H9 (cell line): ENCODE data around the gene CEP83. TPM values are rescaled to one million over a fixed set of nuclear protein-coding genes. Genes with fewer than 3 reads are reported as not detected.

ENCODE experiments used
- DNase-seq: peaks from one replicate; pipeline ENCODE4 v3.0.0-alpha.2; 2017
- H2AFZ ChIP-seq: one replicate; pipeline ENCODE4 v1.6.1; 2013; ENCODE audit warnings: mild to moderate bottlenecking, low read length, control low read depth, moderate library complexity
- H2AK5ac ChIP-seq: 2 replicates; pipeline ENCODE4 v1.6.1; 2013; ENCODE audit warnings: low read length, control low read depth, mixed read lengths; ENCODE audit not compliant: insufficient read length
- H2BK120ac ChIP-seq: one replicate; pipeline ENCODE4 v1.6.1; 2013; ENCODE audit warnings: low read depth, mild to moderate bottlenecking, low read length, control low read depth, inconsistent platforms; ENCODE audit not compliant: poor library complexity, severe bottlenecking
- H2BK12ac ChIP-seq: 2 replicates; pipeline ENCODE4 v1.6.1; 2013; ENCODE audit warnings: low read length, control low read depth, mixed read lengths, low read depth; ENCODE audit not compliant: insufficient read length
- H2BK15ac ChIP-seq: 2 replicates; pipeline ENCODE4 v1.6.1; 2013; ENCODE audit warnings: low read depth, low read length, control low read depth
- H2BK20ac ChIP-seq: one replicate; pipeline ENCODE4 v1.6.1; 2013; ENCODE audit warnings: low read depth, mild to moderate bottlenecking, low read length, control low read depth, inconsistent platforms; ENCODE audit not compliant: poor library complexity, severe bottlenecking
- H2BK5ac ChIP-seq: 2 replicates; pipeline ENCODE4 v1.6.1; 2013; ENCODE audit warnings: low read length, control low read depth, mixed read lengths; ENCODE audit not compliant: insufficient read length
- H3K14ac ChIP-seq: 2 replicates; pipeline ENCODE4 v1.6.1; 2013; ENCODE audit warnings: low read length, control low read depth; ENCODE audit not compliant: insufficient read depth
- H3K18ac ChIP-seq: 2 replicates; pipeline ENCODE4 v1.6.1; 2013; ENCODE audit warnings: low read depth, mild to moderate bottlenecking, mixed read lengths, low read length, control low read depth; ENCODE audit not compliant: insufficient read length
- H3K23ac ChIP-seq: 2 replicates; pipeline ENCODE4 v1.6.1; 2013; ENCODE audit warnings: low read length, control low read depth, mixed read lengths, low read depth; ENCODE audit not compliant: insufficient read length
- H3K23me2 ChIP-seq: 2 replicates; pipeline ENCODE4 v1.6.1; 2013; ENCODE audit warnings: low read depth, mild to moderate bottlenecking, mixed read lengths, low read length, control low read depth; ENCODE audit not compliant: insufficient read length, poor library complexity, severe bottlenecking
- H3K27ac ChIP-seq: 2 replicates; pipeline ENCODE4 v1.5.1; 2013; ENCODE audit warnings: low read length, control low read depth, mixed read lengths, low read depth; ENCODE audit not compliant: insufficient read length
- H3K27me3 ChIP-seq: 2 replicates; pipeline ENCODE4 v1.6.1; 2013; ENCODE audit warnings: low read length, control low read depth, inconsistent platforms; ENCODE audit not compliant: insufficient read depth
- H3K4ac ChIP-seq: 2 replicates; pipeline ENCODE4 v1.6.1; 2013; ENCODE audit warnings: low read depth, mild to moderate bottlenecking, control low read depth, inconsistent platforms, low read length, moderate library complexity
- H3K4me1 ChIP-seq: 2 replicates; pipeline ENCODE4 v1.6.1; 2013; ENCODE audit warnings: low read length, control low read depth, inconsistent platforms; ENCODE audit not compliant: insufficient read depth
- H3K4me2 ChIP-seq: 2 replicates; pipeline ENCODE4 v1.6.1; 2013; ENCODE audit warnings: low read length, control low read depth, mixed read lengths; ENCODE audit not compliant: insufficient read length, insufficient read depth
- H3K56ac ChIP-seq: 2 replicates; pipeline ENCODE4 v1.6.1; 2013; ENCODE audit warnings: low read depth, mild to moderate bottlenecking, mixed read lengths, low read length, control low read depth; ENCODE audit not compliant: insufficient read length
- H3K79me1 ChIP-seq: 2 replicates; pipeline ENCODE4 v1.6.1; 2013; ENCODE audit warnings: low read depth, mild to moderate bottlenecking, moderate library complexity, low read length, control low read depth, inconsistent platforms; ENCODE audit not compliant: insufficient read depth, poor library complexity, severe bottlenecking
- H3K79me2 ChIP-seq: 2 replicates; pipeline ENCODE4 v1.6.1; 2013; ENCODE audit warnings: low read length, control low read depth, inconsistent platforms; ENCODE audit not compliant: insufficient read depth
- H3K9ac ChIP-seq: 2 replicates; pipeline ENCODE4 v1.6.1; 2013; ENCODE audit warnings: low read length, control low read depth, mixed read lengths; ENCODE audit not compliant: insufficient read length; ENCODE audit errors: extremely low read depth
- H3K9me3 ChIP-seq: one replicate; pipeline ENCODE4 v1.6.1; 2013; ENCODE audit warnings: low read depth, low read length, inconsistent platforms; ENCODE audit not compliant: control insufficient read depth
- H3T11ph ChIP-seq: one replicate; pipeline ENCODE4 v1.6.1; 2013; ENCODE audit warnings: mild to moderate bottlenecking, low read length, control low read depth, inconsistent platforms
- H4K20me1 ChIP-seq: one replicate; pipeline ENCODE4 v1.6.1; 2013; ENCODE audit not compliant: control insufficient read depth, insufficient read length, insufficient read depth
- H4K5ac ChIP-seq: 2 replicates; pipeline ENCODE4 v1.6.1; 2013; ENCODE audit warnings: low read depth, mild to moderate bottlenecking, mixed read lengths, low read length, control low read depth; ENCODE audit not compliant: insufficient read length
- H4K8ac ChIP-seq: replicated peaks from 2 replicates; pipeline ENCODE4 v1.6.1; 2013; ENCODE audit warnings: low read length, control low read depth, mixed read lengths, low read depth; ENCODE audit not compliant: insufficient read length
- H4K91ac ChIP-seq: 2 replicates; pipeline ENCODE4 v1.6.1; 2013; ENCODE audit warnings: low read depth, mild to moderate bottlenecking, moderate library complexity, mixed read lengths, low read length, control low read depth; ENCODE audit not compliant: insufficient read length
- H3K27ac Mint-ChIP-seq, 3 experiments: 2 replicates in 2 of 3; 3 replicates in 1 of 3; pipeline ENCODE4 v1.8.0; 2020 to 2021; ENCODE audit warnings: mixed read lengths in 3 of 3, mild to moderate bottlenecking in 1 of 3, moderate library complexity in 1 of 3
- H3K27me3 Mint-ChIP-seq: 2 replicates; pipeline ENCODE4 v1.8.0; 2021; ENCODE audit warnings: low read depth, mild to moderate bottlenecking, moderate library complexity, mixed read lengths
- H3K36me3 Mint-ChIP-seq, 3 experiments: 2 replicates in 2 of 3; 3 replicates in 1 of 3; pipeline ENCODE4 v1.8.0; 2020 to 2021; ENCODE audit warnings: low read depth in 3 of 3, mixed read lengths in 3 of 3; ENCODE audit not compliant: insufficient read depth in 1 of 3
- H3K4me1 Mint-ChIP-seq, 2 experiments: 2 replicates each; pipeline ENCODE4 v1.8.0; 2020; ENCODE audit warnings: mixed read lengths in 2 of 2
- H3K4me3 Mint-ChIP-seq, 2 experiments: 2 replicates in 1 of 2; 3 replicates in 1 of 2; pipeline ENCODE4 v1.8.0; 2020 to 2021; ENCODE audit warnings: mild to moderate bottlenecking in 2 of 2, mixed read lengths in 2 of 2, moderate library complexity in 1 of 2
- H3K9me3 Mint-ChIP-seq, 2 experiments: 2 replicates in 1 of 2; 3 replicates in 1 of 2; pipeline ENCODE4 v1.8.0; 2020; ENCODE audit warnings: mild to moderate bottlenecking in 2 of 2, mixed read lengths in 2 of 2, moderate library complexity in 1 of 2
- CTCF ChIP-seq: fragments of 200-600 bp; sonication (generic); conservative IDR thresholded peaks from 3 replicates; pipeline ENCODE4 v1.8.0; 2021; ENCODE audit warnings: antibody characterized with exemption, mild to moderate bottlenecking
- WGBS: extraction: QIAGEN DNeasy Blood & Tissue Kit; methylation state at CpG from one replicate; pipeline ENCODE4 v1.1.7; 2013; ENCODE audit warnings: missing lambda C conversion rate, low lambda C conversion rate, mixed read lengths; ENCODE audit not compliant: insufficient read length; ENCODE audit errors: extremely low coverage; 5-methylcytosine and 5-hydroxymethylcytosine counted together
- total RNA-seq: library from RNA; stranded (reverse); gene quantifications from 2 replicates; pipeline ENCODE4 v1.2.1, GENCODE V29; 2021

The CEP83 gene
- total RNA-seq, 1 experiment from 2014 or later, result 26.5 TPM

- DNase-seq, result no peak
- Histone ChIP-seq H3K14ac (no peak overlapping the region), H4K5ac (no peak overlapping the region), H3K27me3 (no peaks in the 10 kb centered on the region), H2BK15ac (no peak overlapping the region), H2BK120ac (no peak overlapping the region), H3K9ac (no peak overlapping the region), H3K4me1 (no peaks in the 10 kb centered on the region), H3K4ac (no peak overlapping the region), H2AK5ac (no peak overlapping the region), H3K79me2 (no peaks in the 10 kb centered on the region), H3K9me3 (no peaks in the 10 kb centered on the region), H3T11ph (no peak overlapping the region), H3K79me1 (no peaks in the 10 kb centered on the region), H3K56ac (no peak overlapping the region), H2BK5ac (no peak overlapping the region), H4K20me1 (no peaks in the 10 kb centered on the region), H3K18ac (no peak overlapping the region), H2BK20ac (no peak overlapping the region), H3K23me2 (no peaks in the 10 kb centered on the region), H2BK12ac (no peak overlapping the region), H2AFZ (no peak overlapping the region), H3K27ac (no peak overlapping the region), H4K91ac (no peak overlapping the region), H4K8ac (no peak overlapping the region), H3K4me2 (no peak overlapping the region), H3K23ac (no peak overlapping the region)
- Mint-ChIP-seq H3K36me3 (no peaks in the 10 kb centered on the region; a peak in 3 of 7 replicates), H3K9me3 (no peaks in the 10 kb centered on the region), H3K4me1 (peaks cover 6 to 8% of the 10 kb centered on the region in 2 experiments), H3K4me3 (no peak overlapping the region), H3K27me3 (no peaks in the 10 kb centered on the region), H3K27ac (peak overlapping the region in 1 of 3 experiments; percentile 59; a peak in 1 of 7 replicates)
- no peak for TF ChIP-seq CTCF
- no CpG with 5 or more reads among the region's 6 CpGs for WGBS
These were observed 182.9 kb downstream of the CEP83 start for GRCh38 chr12:94276725-94277124.
